GM12872 (cell line): Measurements from ENCODE around the gene TMEM207.

ENCODE experiments used
- CTCF ChIP-seq: IDR thresholded peaks from 3 replicates; pipeline ENCODE4 v1.5.1; 2011; ENCODE audit warnings: low read depth, mild to moderate bottlenecking, low read length, moderate library complexity; ENCODE audit not compliant: insufficient read depth

The TMEM207 gene

GRCh38 chr3:190467922-190468321 is 18.2 kb upstream of the TMEM207 start:
- no peak for TF ChIP-seq CTCF

- no peak for TF ChIP-seq CTCF
These were observed 8.3 kb upstream of the TMEM207 start for GRCh38 chr3:190458040-190458439.

- TF ChIP-seq CTCF = no peak
These were observed 7.1 kb upstream of the TMEM207 start for GRCh38 chr3:190456770-190457169.

GRCh38 chr3:190455828-190456227 is 6.1 kb upstream of the TMEM207 start:
- no peak for TF ChIP-seq CTCF

GRCh38 chr3:190448256-190448655 is 1.4 kb downstream of the TMEM207 start:
- TF ChIP-seq CTCF = no peak

GRCh38 chr3:190446573-190447279 is 3.0 kb downstream of the TMEM207 start:
- TF ChIP-seq CTCF = no peak

- TF ChIP-seq CTCF = no peak
These were observed 5.0 kb downstream of the TMEM207 start for GRCh38 chr3:190444576-190445145.

GRCh38 chr3:190444006-190444405 is 5.7 kb downstream of the TMEM207 start:
- no peak for TF ChIP-seq CTCF
